Measurements from ENCODE around the gene SRSF3. TPM values are rescaled to one million over a fixed set of nuclear protein-coding genes. Genes with fewer than 3 reads are reported as not detected.
A peak's percentile ranks its signal among the peaks of the same experiment; 100 is the strongest.
"Not testable (repeated sequence)": the region's sequence is repeated elsewhere in the genome, so short reads cannot be mapped to it uniquely, and the experiment has no call there.

The SRSF3 gene
- total RNA-seq, 1 donor from 2014 or later, result 404 TPM

GRCh38 chr6:36597775-36598174 lies 3.6 kb downstream of the SRSF3 start:
- no peak for TF ChIP-seq CTCF (IDR thresholded peaks at IDR 0.05; ENCODE audit: unreplicated experiment)
- DNase-seq (ENCODE audit: low spot score in 2 of 2, unreplicated experiment in 2 of 2), result no peak

GRCh38 chr6:36598326-36598725 lies 4.2 kb downstream of the SRSF3 start:
- TF ChIP-seq CTCF (IDR thresholded peaks at IDR 0.05; ENCODE audit: unreplicated experiment), result no peak

More at GRCh38 chr6:36597775-36598174, 3.6 kb downstream of the SRSF3 start:
- Mint-ChIP-seq H3K36me3 (peaks cover 35% of the 10 kb centered on the region), H3K27ac (peak overlapping the region; percentile 91), H3K27me3 (ENCODE audit: low read depth) (no peaks in the 10 kb centered on the region), H3K9me3 (no peaks in the 10 kb centered on the region), H3K4me3 (peak overlapping the region; percentile 95), H3K4me1 (peaks cover 53% of the 10 kb centered on the region)

GRCh38 chr6:36598739-36599318 lies 4.7 kb downstream of the SRSF3 start:
- TF ChIP-seq CTCF (IDR thresholded peaks at IDR 0.05; ENCODE audit: unreplicated experiment), result no peak
- Mint-ChIP-seq H3K4me1 (peaks cover 49% of the 10 kb centered on the region), H3K27ac (peak overlapping the region; percentile 55), H3K4me3 (peak overlapping the region; percentile 95), H3K9me3 (no peaks in the 10 kb centered on the region), H3K27me3 (ENCODE audit: low read depth) (no peaks in the 10 kb centered on the region), H3K36me3 (peaks cover 42% of the 10 kb centered on the region)
- DNase-seq (ENCODE audit: low spot score in 2 of 2, unreplicated experiment in 2 of 2), result no peak

More at GRCh38 chr6:36598326-36598725, 4.2 kb downstream of the SRSF3 start:
- no peaks in the 10 kb centered on the region for H3K9me3 Mint-ChIP-seq
- peaks cover 53% of the 10 kb centered on the region for H3K4me1 Mint-ChIP-seq
- H3K27me3 Mint-ChIP-seq (ENCODE audit: low read depth), result no peaks in the 10 kb centered on the region
- DNase-seq (ENCODE audit: low spot score in 2 of 2, unreplicated experiment in 2 of 2), result no peak
- H3K36me3 Mint-ChIP-seq, result peaks cover 36% of the 10 kb centered on the region
- H3K27ac Mint-ChIP-seq, result peak overlapping the region; percentile 55
- H3K4me3 Mint-ChIP-seq, result peak overlapping the region; percentile 95

GRCh38 chr6:36599791-36600209 lies 5.6 kb downstream of the SRSF3 start:
- peaks cover 51% of the 10 kb centered on the region for H3K36me3 Mint-ChIP-seq
- DNase-seq (ENCODE audit: low spot score in 2 of 2, unreplicated experiment in 2 of 2), result no peak
- no peaks in the 10 kb centered on the region for H3K27me3 Mint-ChIP-seq (ENCODE audit: low read depth)
- H3K27ac Mint-ChIP-seq, result peak overlapping the region; percentile 77
- H3K4me3 Mint-ChIP-seq, result peak overlapping the region; percentile 95
- H3K9me3 Mint-ChIP-seq, result no peaks in the 10 kb centered on the region
- TF ChIP-seq CTCF (IDR thresholded peaks at IDR 0.05; ENCODE audit: unreplicated experiment), result no peak
- peaks cover 55% of the 10 kb centered on the region for H3K4me1 Mint-ChIP-seq

GRCh38 chr6:36600564-36601146 lies 6.5 kb downstream of the SRSF3 start:
- H3K4me1 Mint-ChIP-seq, result peaks cover 60% of the 10 kb centered on the region
- no peak for TF ChIP-seq CTCF (IDR thresholded peaks at IDR 0.05; ENCODE audit: unreplicated experiment)
- no peaks in the 10 kb centered on the region for H3K27me3 Mint-ChIP-seq (ENCODE audit: low read depth)
- no peaks in the 10 kb centered on the region for H3K9me3 Mint-ChIP-seq
- peaks cover 56% of the 10 kb centered on the region for H3K36me3 Mint-ChIP-seq
- H3K27ac Mint-ChIP-seq, result peak overlapping the region; percentile 80
- H3K4me3 Mint-ChIP-seq, result peak overlapping the region; percentile 95
- no peak for DNase-seq (ENCODE audit: low spot score in 2 of 2, unreplicated experiment in 2 of 2)

- peaks cover 57% of the 10 kb centered on the region for H3K36me3 Mint-ChIP-seq
- H3K9me3 Mint-ChIP-seq; H3K4me3 Mint-ChIP-seq; DNase-seq (ENCODE audit: low spot score in 2 of 2, unreplicated experiment in 2 of 2); H3K27me3 Mint-ChIP-seq (ENCODE audit: low read depth): not testable (repeated sequence)
- H3K4me1 Mint-ChIP-seq, result peaks cover 62% of the 10 kb centered on the region
- peak overlapping the region; percentile 61 for H3K27ac Mint-ChIP-seq
These were observed 7.7 kb downstream of the SRSF3 start for GRCh38 chr6:36601818-36602217.

All from mesothelial cell of epicardium (in vitro differentiated cells).